GM18508 (cell line): ENCODE data around the gene ABCA3.
"Not testable (repeated sequence)": the region's sequence is repeated elsewhere in the genome, so short reads cannot be mapped to it uniquely, and the experiment has no call there.

ENCODE experiments used
- ATAC-seq: cut with Tn5 transposase; IDR thresholded peaks from one replicate; pipeline ENCODE4 v1.9.1; 2021; ENCODE audit warnings: moderate number of reproducible peaks; ENCODE audit not compliant: insufficient read depth, unreplicated experiment

Gene ABCA3

DNA sequence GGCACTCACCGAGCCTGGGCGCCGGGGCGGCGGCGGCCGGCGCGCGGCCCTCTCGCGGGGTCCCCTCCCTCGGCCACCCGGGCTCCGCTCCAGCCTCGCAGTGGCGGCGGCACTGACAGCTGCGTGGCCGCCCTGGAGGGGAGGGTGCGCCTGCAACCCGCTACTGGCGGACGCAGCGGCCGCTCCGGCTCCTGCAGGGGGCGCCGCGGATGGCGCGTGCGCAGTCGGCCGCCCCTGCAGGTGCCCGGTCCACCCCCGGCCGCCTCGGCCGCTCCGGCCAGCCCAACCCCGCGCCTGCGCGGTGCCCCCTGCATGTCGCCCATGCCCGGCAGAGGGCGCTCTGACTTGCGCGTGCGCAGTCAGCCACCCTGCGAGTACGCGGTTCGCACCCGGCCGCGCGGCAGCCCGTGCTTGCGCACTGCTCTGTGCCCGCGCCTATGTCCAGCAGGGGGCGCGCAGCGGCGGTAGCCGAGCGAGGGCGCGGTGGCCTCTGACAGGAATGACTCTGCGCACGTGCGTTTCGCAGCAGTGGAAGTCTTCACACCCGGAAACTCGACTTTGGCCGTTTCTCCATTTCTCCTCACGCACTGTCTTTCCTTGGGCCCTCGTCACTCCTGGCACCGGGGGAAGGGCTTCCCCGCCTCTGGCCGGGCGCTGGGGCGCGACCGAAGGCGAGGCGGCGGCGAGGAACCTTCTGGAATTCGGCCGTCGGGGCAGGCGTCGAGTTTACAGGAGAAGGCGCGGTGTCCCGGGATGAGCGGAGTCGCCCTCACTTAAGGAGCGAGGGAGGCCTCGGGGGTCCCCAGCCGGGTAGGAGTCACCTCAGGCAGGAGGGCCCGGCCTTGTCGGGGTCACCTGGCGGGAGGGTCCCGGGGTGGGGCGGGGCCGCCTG lies at the start of gene ABCA3:
Gene ABCA3 (minus strand): TSS at position 165 of the 892 bp plus-strand sequence. CDS start 14,262 bp downstream, outside the sequence.
- ATAC-seq, result peak; percentile 40

GRCh38 chr16:2388875-2389433 lies 48.4 kb upstream of the ABCA3 start:
- no peak for ATAC-seq

- ATAC-seq, result no peak
Observed at GRCh38 chr16:2388139-2388874, 47.8 kb upstream of the ABCA3 start.

GRCh38 chr16:2386990-2387389 lies 46.5 kb upstream of the ABCA3 start:
- ATAC-seq, result no peak

DNA sequence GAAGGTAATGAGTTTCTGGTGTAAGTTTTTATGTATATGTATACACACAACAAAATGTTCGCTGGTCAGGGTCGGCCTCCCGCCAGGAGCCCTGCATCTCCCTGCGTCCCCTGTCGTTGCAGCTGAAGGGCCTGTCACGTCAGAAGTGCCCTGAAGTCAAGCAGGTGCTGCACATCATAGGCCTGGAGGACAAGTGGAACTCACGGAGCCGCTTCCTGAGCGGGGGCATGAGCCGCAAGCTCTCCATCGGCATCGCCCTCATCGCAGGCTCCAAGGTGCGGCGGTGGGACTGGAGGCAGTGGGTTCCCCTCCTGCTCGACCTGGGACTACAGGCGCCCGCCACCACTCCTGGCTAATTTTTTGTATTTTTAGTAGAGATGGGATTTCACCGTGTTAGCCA lies 45.5 kb upstream of the ABCA3 start:
- not testable (repeated sequence) for ATAC-seq

GRCh38 chr16:2385190-2385836 lies 44.8 kb upstream of the ABCA3 start:
- no peak for ATAC-seq

DNA sequence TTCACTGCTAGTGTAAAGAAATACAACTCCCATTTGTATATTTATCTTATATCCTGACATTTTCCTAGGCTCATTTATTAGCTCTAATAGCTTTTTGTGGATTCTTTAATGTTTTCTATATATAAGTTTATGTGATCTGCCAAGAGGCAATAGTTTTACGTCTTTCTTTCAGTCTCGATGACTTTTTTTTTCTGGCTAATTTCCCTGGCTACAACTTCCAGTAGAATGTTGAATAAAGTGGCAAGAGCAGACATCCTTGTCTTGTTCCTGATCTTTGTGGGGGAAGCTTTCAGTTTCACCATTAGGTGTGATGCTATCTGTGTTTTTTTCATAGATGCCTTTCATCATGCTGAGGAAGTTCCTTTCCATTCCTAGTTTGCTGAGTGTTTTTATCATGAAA lies 43.9 kb upstream of the ABCA3 start:
- ATAC-seq, result no peak

DNA sequence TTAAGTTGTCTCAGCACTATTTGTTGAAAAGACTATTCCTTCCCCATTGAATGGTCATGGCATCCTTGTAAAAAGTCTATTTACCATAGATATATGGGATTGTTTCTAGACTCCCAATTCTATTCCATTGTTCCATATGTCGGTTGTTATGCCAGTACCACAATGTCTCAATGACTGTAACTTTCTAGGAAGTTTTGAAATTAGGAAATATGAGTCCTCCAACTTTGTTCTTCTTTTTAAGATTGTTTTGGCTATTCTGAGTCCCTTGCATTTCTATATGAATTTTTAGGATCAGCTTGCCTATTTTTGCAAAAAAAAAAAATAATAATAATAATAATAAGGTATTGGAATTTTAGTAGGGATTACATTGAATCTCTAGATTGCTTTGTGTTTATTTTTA lies 43.0 kb upstream of the ABCA3 start:
- no peak for ATAC-seq

DNA sequence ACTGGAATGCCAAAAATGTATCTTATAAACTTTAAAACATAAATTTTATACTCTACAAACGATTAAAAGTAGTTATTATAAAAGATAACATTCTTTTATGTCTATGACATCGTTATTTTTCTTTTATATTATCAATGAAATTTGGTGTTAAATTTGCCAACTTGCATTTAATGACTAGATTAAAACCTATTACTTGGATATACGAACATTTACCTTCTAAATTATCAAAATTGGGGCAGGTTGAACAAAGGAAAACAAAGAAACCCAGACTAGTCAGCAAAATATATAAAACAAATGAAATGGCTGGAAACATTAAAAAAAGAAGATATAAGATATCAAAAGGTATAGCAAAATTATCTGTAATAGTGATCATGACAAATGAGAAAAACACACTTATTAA lies 34.1 kb upstream of the ABCA3 start:
- no peak for ATAC-seq

- no peak for ATAC-seq
Observed at GRCh38 chr16:2373176-2373575, 32.6 kb upstream of the ABCA3 start.

- ATAC-seq, result no peak
Observed at GRCh38 chr16:2372684-2373083, 32.2 kb upstream of the ABCA3 start.

GRCh38 chr16:2371421-2371820 lies 30.9 kb upstream of the ABCA3 start:
- no peak for ATAC-seq

DNA sequence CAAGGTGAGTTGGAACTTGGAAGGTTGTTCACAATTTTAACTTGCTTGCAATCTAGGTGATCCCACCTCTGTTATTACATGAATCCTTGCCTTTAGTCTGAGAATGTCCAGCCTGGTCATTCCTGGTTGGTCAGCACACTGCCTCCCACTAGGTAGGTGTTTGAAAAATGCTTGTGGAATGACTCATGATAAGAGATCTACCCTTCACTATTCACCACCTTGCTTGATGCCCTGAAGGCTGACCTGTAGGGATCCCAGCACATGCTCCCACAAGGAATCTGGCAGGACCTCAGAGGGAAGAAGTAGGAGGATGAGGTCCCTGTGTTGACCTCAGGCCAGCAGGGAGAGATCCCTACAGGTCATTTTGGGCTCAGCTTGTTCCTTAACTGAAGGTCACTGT lies 30.2 kb upstream of the ABCA3 start:
- ATAC-seq, result no peak

- ATAC-seq, result no peak
Observed at GRCh38 chr16:2366660-2367309, 26.3 kb upstream of the ABCA3 start.

- ATAC-seq, result no peak
Observed at GRCh38 chr16:2365397-2366294, 25.1 kb upstream of the ABCA3 start.

DNA sequence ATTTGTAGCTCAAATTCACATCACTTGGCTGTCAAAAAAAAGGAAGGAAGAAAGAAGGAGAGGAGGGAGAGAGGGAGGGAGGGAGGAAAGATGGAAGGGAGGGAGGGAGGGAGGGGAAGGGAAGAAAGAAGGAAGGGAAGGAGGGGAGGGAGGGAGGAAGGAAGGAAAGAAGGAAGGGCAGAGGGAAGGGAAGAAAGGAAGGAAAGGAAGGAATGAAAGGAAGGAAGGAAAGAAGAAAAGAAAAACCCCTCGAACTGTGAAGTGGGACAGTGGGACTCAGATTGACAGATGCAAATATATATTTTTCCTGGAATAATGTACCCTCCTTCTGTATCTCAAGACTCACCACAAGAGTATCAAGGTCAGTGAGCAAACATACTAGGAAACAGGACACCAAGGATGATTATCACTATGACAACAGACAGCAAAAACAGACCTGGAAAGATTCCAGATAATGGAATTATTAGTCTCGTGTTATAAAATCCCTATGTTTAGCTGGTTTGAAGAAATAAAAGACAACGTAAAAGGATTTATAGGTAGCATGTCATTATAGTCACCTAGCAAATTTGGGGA lies 24.2 kb upstream of the ABCA3 start:
- no peak for ATAC-seq

DNA sequence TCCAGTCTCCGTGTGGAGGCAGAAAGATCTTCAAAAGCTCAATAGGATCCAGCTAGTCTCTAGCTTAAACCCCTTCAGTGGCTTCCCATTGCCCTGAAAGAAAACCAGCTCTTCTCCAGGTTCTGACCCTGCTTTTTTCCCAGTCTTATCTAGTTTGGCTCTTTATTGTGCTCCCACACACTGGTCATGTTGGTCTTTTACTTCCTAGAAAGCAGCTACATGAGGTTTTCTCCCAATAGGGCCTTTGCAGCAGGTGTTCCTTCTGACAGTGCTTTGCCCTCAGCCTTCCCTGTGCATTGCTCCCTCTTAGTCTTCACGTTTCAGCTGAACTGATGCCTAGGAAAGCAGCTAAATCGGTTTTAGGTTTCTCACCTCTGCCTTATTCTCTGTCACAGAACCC lies 21.7 kb upstream of the ABCA3 start:
- no peak for ATAC-seq

GRCh38 chr16:2361129-2361528 lies 20.6 kb upstream of the ABCA3 start:
- no peak for ATAC-seq

DNA sequence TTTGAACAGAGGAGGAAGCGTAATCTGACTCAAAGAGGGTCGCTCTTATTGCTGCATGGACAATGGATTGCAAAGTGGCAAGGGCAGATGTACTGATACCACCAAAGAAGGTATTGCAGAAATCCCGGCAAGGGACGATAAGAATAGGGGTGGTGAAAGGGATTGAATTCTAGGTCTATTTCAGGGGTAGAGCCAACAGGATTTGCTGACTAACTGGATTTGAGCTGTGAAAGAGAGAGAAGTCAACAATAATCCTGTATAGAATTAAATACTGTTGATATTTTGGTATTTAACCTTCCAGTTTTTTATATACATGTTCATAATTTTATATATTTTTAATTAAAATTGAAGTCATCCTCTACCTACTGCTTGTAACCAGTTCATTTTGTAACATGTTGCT lies 19.4 kb upstream of the ABCA3 start:
- ATAC-seq, result no peak
